ENCODE data around the gene CTIF. TPM values are rescaled to one million over a fixed set of nuclear protein-coding genes. Genes with fewer than 3 reads are reported as not detected.

Gene CTIF
- total and polyA plus RNA-seq, 4 donors, result 12.2 to 45.7 (median 32.6) TPM

DNA sequence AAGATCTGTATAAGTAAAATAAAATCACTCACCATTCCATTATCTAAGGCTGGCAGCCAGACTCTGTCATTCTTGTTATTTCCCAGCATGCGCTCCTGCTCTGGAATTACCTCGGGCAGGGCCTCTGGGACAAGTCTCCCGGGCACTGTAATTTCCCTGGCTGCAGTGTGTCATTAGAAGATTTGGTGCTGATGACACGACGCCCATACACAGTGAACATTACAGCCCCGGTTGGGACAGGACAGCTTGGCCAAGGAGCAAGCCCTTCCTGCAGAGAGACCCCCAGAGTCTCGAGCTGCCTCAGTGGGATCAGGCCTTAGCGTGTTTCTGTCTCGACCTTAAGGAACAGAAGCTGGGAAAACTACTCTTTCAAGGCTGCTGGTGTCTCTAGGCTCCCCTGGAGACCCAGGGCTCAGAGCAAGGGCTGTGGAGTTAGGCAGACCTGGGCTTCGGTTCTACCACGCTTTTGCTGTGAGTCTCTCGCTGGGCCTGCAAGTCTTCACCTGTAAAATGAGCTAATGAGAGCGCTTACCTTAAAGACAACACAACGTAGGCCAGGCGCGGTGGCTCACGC is 372.2 kb downstream of the CTIF start:
- no peak overlapping the region for H3K9ac ChIP-seq (ENCODE audit: insufficient read depth in 1 of 2, low read length in 2 of 2)
- H3K9me3 ChIP-seq (ENCODE audit: control insufficient read depth in 4 of 4, insufficient read depth in 3 of 4, low read length in 3 of 4), result no peaks in the 10 kb centered on the region
- TF ChIP-seq, protein P1, sequence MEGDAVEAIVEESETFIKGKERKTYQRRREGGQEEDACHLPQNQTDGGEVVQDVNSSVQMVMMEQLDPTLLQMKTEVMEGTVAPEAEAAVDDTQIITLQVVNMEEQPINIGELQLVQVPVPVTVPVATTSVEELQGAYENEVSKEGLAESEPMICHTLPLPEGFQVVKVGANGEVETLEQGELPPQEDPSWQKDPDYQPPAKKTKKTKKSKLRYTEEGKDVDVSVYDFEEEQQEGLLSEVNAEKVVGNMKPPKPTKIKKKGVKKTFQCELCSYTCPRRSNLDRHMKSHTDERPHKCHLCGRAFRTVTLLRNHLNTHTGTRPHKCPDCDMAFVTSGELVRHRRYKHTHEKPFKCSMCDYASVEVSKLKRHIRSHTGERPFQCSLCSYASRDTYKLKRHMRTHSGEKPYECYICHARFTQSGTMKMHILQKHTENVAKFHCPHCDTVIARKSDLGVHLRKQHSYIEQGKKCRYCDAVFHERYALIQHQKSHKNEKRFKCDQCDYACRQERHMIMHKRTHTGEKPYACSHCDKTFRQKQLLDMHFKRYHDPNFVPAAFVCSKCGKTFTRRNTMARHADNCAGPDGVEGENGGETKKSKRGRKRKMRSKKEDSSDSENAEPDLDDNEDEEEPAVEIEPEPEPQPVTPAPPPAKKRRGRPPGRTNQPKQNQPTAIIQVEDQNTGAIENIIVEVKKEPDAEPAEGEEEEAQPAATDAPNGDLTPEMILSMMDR (IDR thresholded peaks at IDR 0.05; ENCODE audit: control extremely low read depth, extremely low read depth), result no peak
- WGBS, 2 donors, result 96% methylated on average over 17 of the region's 17 CpGs
- DNase-seq (no peak), ATAC-seq (ENCODE audit: insufficient read depth, low FRiP score) (no peak)
- H3K36me3 ChIP-seq (ENCODE audit: control insufficient read depth in 4 of 4, insufficient read depth in 4 of 4, low read length in 4 of 4), result no peaks in the 10 kb centered on the region
- no peak overlapping the region for H3K27ac ChIP-seq (ENCODE audit: low read depth in 1 of 2, low read length in 1 of 2)
- H3K27me3 ChIP-seq (ENCODE audit: control insufficient read depth in 3 of 3, insufficient read depth in 3 of 3, low read length in 2 of 3), result no peaks in the 10 kb centered on the region
- no peak overlapping the region for H3K4me3 ChIP-seq
- peaks cover 0 to 23% (median 19%) of the 10 kb centered on the region in 5 donors for H3K4me1 ChIP-seq (ENCODE audit: control insufficient read depth in 5 of 5, insufficient read depth in 5 of 5, low read length in 5 of 5)

Small RNA genes within 50 kb of the gene (small RNA-seq; reads per million reads assigned to genes)
- not detected for gene MIR4743 (ENCODE audit: low replicate concordance)

Other genes starting within 250 kb of the CTIF start
- gene ZBTB7C, start 129.6 kb upstream of the CTIF start, total RNA-seq, result 10 to 100 TPM in 1 of 2 donors, 1 to 10 TPM in 1; 4.2 to 10.9 TPM
- 1 to 10 TPM; 3.2 TPM for gene ZBTB7C, start 129.6 kb upstream of the CTIF start, polyA plus RNA-seq